Uterus (tissue), 4 donors: Measurements from ENCODE around the gene FCN1. TPM values are rescaled to one million over a fixed set of nuclear protein-coding genes. Genes with fewer than 3 reads are reported as not detected.

Experiments
- DNase-seq, 2 donors: peaks; one replicate each; pipeline ENCODE4 v3.0.0-alpha.2; 2019 to 2020
- H3K27ac ChIP-seq, 2 donors: fragments of 200-600 bp; sonication (generic); 1 replicate in 1 of 2; 2 replicates in 1 of 2; pipeline ENCODE4 v1.5.1; 2016 to 2018
- H3K27me3 ChIP-seq, 2 donors: fragments of 200-600 bp; sonication (generic); one replicate each; pipeline ENCODE4 v1.5.1; 2018 to 2019; ENCODE audit warnings: control low read depth in 1 of 2
- H3K36me3 ChIP-seq, 2 donors: fragments of 200-600 bp; sonication (generic); one replicate each; pipeline ENCODE4 v1.5.1; 2019; ENCODE audit warnings: control low read depth in 1 of 2
- H3K4me1 ChIP-seq, 2 donors: fragments of 200-600 bp; sonication (generic); one replicate each; pipeline ENCODE4 v1.5.1; 2018 to 2019; ENCODE audit warnings: control low read depth in 1 of 2
- H3K4me3 ChIP-seq, 2 donors: fragments of 200-600 bp; sonication (generic); 1 replicate in 1 of 2; 2 replicates in 1 of 2; pipeline ENCODE4 v1.5.1; 2018 to 2019; ENCODE audit warnings: mild to moderate bottlenecking in 1 of 2
- H3K9me3 ChIP-seq, 2 donors: fragments of 200-600 bp; sonication (generic); one replicate each; pipeline ENCODE4 v1.5.1; 2019; ENCODE audit warnings: control low read depth in 1 of 2
- CTCF ChIP-seq, 4 experiments: fragments of 200-600 bp in 2 of 4; fragments of 450-650 bp in 2 of 4; sonication (generic) in 2 of 4; IDR thresholded peaks; one replicate each; pipeline ENCODE4 v1.5.1; 2016 to 2019; ENCODE audit warnings: antibody characterized with exemption in 4 of 4, mild to moderate bottlenecking in 2 of 4, moderate library complexity in 1 of 4
- POLR2A ChIP-seq, 2 donors: fragments of 450-650 bp; IDR thresholded peaks; one replicate each; pipeline ENCODE4 v1.6.1; 2016; ENCODE audit warnings: antibody characterized with exemption in 2 of 2, mild to moderate bottlenecking in 1 of 2, moderate library complexity in 1 of 2
- intact Hi-C: fragments of 100-400 bp; cut with DNase I; formaldehyde crosslinking; loops from one replicate; pipeline ENCODE4 v1.15.1; 2023; ENCODE audit warnings: low total_unique reads
- total RNA-seq, 4 donors: library from RNA; depleted of rRNA in 3 of 4; stranded (reverse); fragments of >200 nt in 3 of 4; gene quantifications; one replicate each; pipeline versions ENCODE4 v1.1.0 to v1.2.4, GENCODE V29; 2014 to 2023
- donor health status: DM: yes; HTN: yes; CAD: no.

Gene FCN1
- total RNA-seq, 4 donors from 2014 or later = 0.26 to 13.8 (median 4.4) TPM

GRCh38 chr9:134898319-134898718 is 19.4 kb downstream of the FCN1 start:
- Histone ChIP-seq H3K27me3 (no peaks in the 10 kb centered on the region), H3K27ac (peak overlapping the region in 1 of 2 donors; percentile 59), H3K36me3 (no peaks in the 10 kb centered on the region), H3K4me3 (no peak overlapping the region), H3K9me3 (no peaks in the 10 kb centered on the region), H3K4me1 (peaks cover 8 to 11% of the 10 kb centered on the region in 2 donors)
- DNase-seq = no peak
- no peak for TF ChIP-seq POLR2A (IDR thresholded peaks at IDR 0.05)
- no peak for TF ChIP-seq CTCF (IDR thresholded peaks at IDR 0.05)
- intact Hi-C loops = no loop called here

- peak overlapping the region; percentile 30 to 75 for H3K27ac ChIP-seq
- no peaks in the 10 kb centered on the region for H3K27me3 ChIP-seq
- peaks cover 8 to 11% of the 10 kb centered on the region in 2 donors for H3K4me1 ChIP-seq
- no peak for TF ChIP-seq CTCF (IDR thresholded peaks at IDR 0.05)
- TF ChIP-seq POLR2A (IDR thresholded peaks at IDR 0.05) = no peak
- DNase-seq = no peak
- no peaks in the 10 kb centered on the region for H3K36me3 ChIP-seq
- H3K4me3 ChIP-seq = no peak overlapping the region
- intact Hi-C loops = no loop called here
- H3K9me3 ChIP-seq = no peaks in the 10 kb centered on the region
Observed at GRCh38 chr9:134897584-134898170, 20.0 kb downstream of the FCN1 start.

GRCh38 chr9:134896834-134897583 is 20.7 kb downstream of the FCN1 start:
- no peak for DNase-seq
- TF ChIP-seq POLR2A (IDR thresholded peaks at IDR 0.05) = no peak
- Histone ChIP-seq H3K27me3 (no peaks in the 10 kb centered on the region), H3K9me3 (no peaks in the 10 kb centered on the region), H3K4me3 (no peak overlapping the region), H3K36me3 (no peaks in the 10 kb centered on the region), H3K27ac (peak overlapping the region; percentile 75 to 79), H3K4me1 (peaks cover 8 to 11% of the 10 kb centered on the region in 2 donors)
- intact Hi-C loops = no loop called here

GRCh38 chr9:134895908-134896833 is 21.5 kb downstream of the FCN1 start:
- Histone ChIP-seq H3K4me3 (no peak overlapping the region), H3K36me3 (no peaks in the 10 kb centered on the region), H3K4me1 (peaks cover 8 to 11% of the 10 kb centered on the region in 2 donors), H3K9me3 (no peaks in the 10 kb centered on the region), H3K27ac (peak overlapping the region; percentile 75 to 79), H3K27me3 (no peaks in the 10 kb centered on the region)
- peak; percentile 78 to 92 for DNase-seq
- TF ChIP-seq CTCF (IDR thresholded peaks at IDR 0.05) (no peak), POLR2A (IDR thresholded peaks at IDR 0.05) (peak in 1 of 2 donors; percentile 8)
- intact Hi-C loops = no loop called here

- Histone ChIP-seq H3K27ac (peak overlapping the region; percentile 75 to 79), H3K36me3 (no peaks in the 10 kb centered on the region), H3K4me1 (peaks cover 8 to 11% of the 10 kb centered on the region in 2 donors), H3K9me3 (no peaks in the 10 kb centered on the region), H3K4me3 (no peak overlapping the region), H3K27me3 (no peaks in the 10 kb centered on the region)
- no peak for TF ChIP-seq CTCF (IDR thresholded peaks at IDR 0.05)
- no peak for TF ChIP-seq POLR2A (IDR thresholded peaks at IDR 0.05)
- intact Hi-C loops = no loop called here
- no peak for DNase-seq
Observed at GRCh38 chr9:134895567-134895907, 22.2 kb downstream of the FCN1 start.
